ENCODE results near the gene DNAH12. TPM values are rescaled to one million over a fixed set of nuclear protein-coding genes. Genes with fewer than 3 reads are reported as not detected.

Gene DNAH12
- total and polyA plus RNA-seq, 2 of the 13 experiments (the other 11 are each of a cell fraction or from before 2014, with no cell fraction given): 0.11 TPM

- Histone ChIP-seq H3K79me2 (ENCODE audit: insufficient read depth, low read length) (no peaks in the 10 kb centered on the region), H3K27me3 (ENCODE audit: control insufficient read depth in 1 of 2, insufficient read depth in 2 of 2, low read length in 2 of 2) (peaks cover 0 to 1% of the 10 kb centered on the region in 2 experiments; a peak in 1 of 5 replicates), H3K9ac (ENCODE audit: insufficient read depth, low read depth, low read length) (no peak overlapping the region), H3K27ac (ENCODE audit: extremely low read length, insufficient read depth, low read length) (no peak overlapping the region), H4K20me1 (ENCODE audit: insufficient read depth, low read length) (no peaks in the 10 kb centered on the region), H3K9me3 (ENCODE audit: low read length) (no peaks in the 10 kb centered on the region), H3K4me3 (replicated peaks in 1 of 3; ENCODE audit: insufficient read depth in 1 of 3, low read depth in 2 of 3, low read length in 3 of 3) (no peak overlapping the region), H3K36me3 (replicated peaks in 1 of 2; ENCODE audit: control insufficient read depth in 1 of 2, insufficient read depth in 2 of 2, low read length in 2 of 2) (no peaks in the 10 kb centered on the region), H3K4me1 (ENCODE audit: insufficient read depth, low read length) (no peaks in the 10 kb centered on the region), H3K4me2 (ENCODE audit: low read depth, low read length) (no peak overlapping the region), H2AFZ (ENCODE audit: low read length) (no peak overlapping the region)
- no TSS peak for BruUV-seq (replicated peaks)
- no peak for ATAC-seq
- 61% methylated on average over 2 of the region's 2 CpGs for WGBS (ENCODE audit: low lambda C conversion rate)
- FAIRE-seq: no peak
- CTCF ChIA-PET (ENCODE audit: low intra/inter-chr PET ratio, low total read pairs): no interaction called here
- DNase-seq (ENCODE audit: low spot score): no peak
- POLR2A ChIA-PET: no interaction called here
- in situ Hi-C loops (cut with HindIII; ENCODE audit: extremely low pct_ligation_motif_present, low pct_unique_long_range_greater_than_20kb): no loop called here
- no peak for TF ChIP-seq MXD4 (CRISPR knock-in tag; IDR thresholded peaks at IDR 0.05)
- TF ChIP-seq CENPT (CRISPR knock-in tag; IDR thresholded peaks at IDR 0.05; ENCODE audit: low read depth): no peak
- no peak for TF ChIP-seq NR1H2 (CRISPR knock-in tag; IDR thresholded peaks at IDR 0.05; ENCODE audit: borderline replicate concordance, low read depth)
- TF ChIP-seq KMT2A (CRISPR knock-in tag; IDR thresholded peaks at IDR 0.05): no peak
- intact Hi-C loops (cut with micrococcal nuclease; ENCODE audit: unreplicated experiment): no loop called here
Measured at GRCh38 chr3:57420001-57420400, 124.1 kb downstream of the DNAH12 start.

- peaks cover 0 to 6% of the 10 kb centered on the region in 2 experiments; a peak in 3 of 5 replicates for H3K27me3 ChIP-seq (ENCODE audit: control insufficient read depth in 1 of 2, insufficient read depth in 2 of 2, low read length in 2 of 2)
- ChIA-PET CTCF (ENCODE audit: low intra/inter-chr PET ratio, low total read pairs) (no interaction called here), POLR2A (no interaction called here)
- no peak overlapping the region for H3K9ac ChIP-seq (ENCODE audit: insufficient read depth, low read depth, low read length)
- no peak overlapping the region for H2AFZ ChIP-seq (ENCODE audit: low read length)
- no peak overlapping the region for H3K4me3 ChIP-seq (replicated peaks in 1 of 3; ENCODE audit: insufficient read depth in 1 of 3, low read depth in 2 of 3, low read length in 3 of 3)
- H3K4me1 ChIP-seq (ENCODE audit: insufficient read depth, low read length): no peaks in the 10 kb centered on the region
- no peaks in the 10 kb centered on the region for H4K20me1 ChIP-seq (ENCODE audit: insufficient read depth, low read length)
- in situ Hi-C loops (cut with HindIII; ENCODE audit: extremely low pct_ligation_motif_present, low pct_unique_long_range_greater_than_20kb): no loop called here
- peaks cover 7% of the 10 kb centered on the region for H3K9me3 ChIP-seq (ENCODE audit: low read length)
- DNase-seq (ENCODE audit: low spot score): peak; percentile 23
- intact Hi-C loops (cut with micrococcal nuclease; ENCODE audit: unreplicated experiment): loop anchor here (10.0 kb wide), 1 partner anchor 93 kb away; no protein-coding TSS in a partner anchor
- H3K4me2 ChIP-seq (ENCODE audit: low read depth, low read length): no peak overlapping the region
- WGBS (ENCODE audit: low lambda C conversion rate): 6% methylated on average over 1 of the region's 1 CpG
- ATAC-seq: no peak
- no peak overlapping the region for H3K27ac ChIP-seq (ENCODE audit: extremely low read length, insufficient read depth, low read length)
- TF ChIP-seq ZMAT5 (CRISPR knock-in tag; IDR thresholded peaks at IDR 0.05; ENCODE audit: borderline replicate concordance, low read depth) (no peak), ZNF510 (CRISPR knock-in tag; IDR thresholded peaks at IDR 0.05; ENCODE audit: low read depth) (no peak), GPBP1L1 (CRISPR knock-in tag; IDR thresholded peaks at IDR 0.05) (no peak), SIX4 (CRISPR knock-in tag; IDR thresholded peaks at IDR 0.05) (no peak), HDAC2 (CRISPR knock-in tag; IDR thresholded peaks at IDR 0.05) (no peak), ZNF282 (IDR thresholded peaks at IDR 0.05; ENCODE audit: partially characterized antibody) (no peak), IRF2 (CRISPR knock-in tag; IDR thresholded peaks at IDR 0.05) (no peak)
- no peak for FAIRE-seq
- H3K36me3 ChIP-seq (replicated peaks in 1 of 2; ENCODE audit: control insufficient read depth in 1 of 2, insufficient read depth in 2 of 2, low read length in 2 of 2): no peaks in the 10 kb centered on the region
- BruUV-seq (replicated peaks): no TSS peak
- H3K79me2 ChIP-seq (ENCODE audit: insufficient read depth, low read length): no peaks in the 10 kb centered on the region
Measured at GRCh38 chr3:57411715-57412114, 132.4 kb downstream of the DNAH12 start.

Data from HepG2 (cell line).